Testis (tissue), 3 donors: Measurements from ENCODE around the gene GAREM2. TPM values are rescaled to one million over a fixed set of nuclear protein-coding genes. Genes with fewer than 3 reads are reported as not detected.
"Not testable (repeated sequence)": the region's sequence is repeated elsewhere in the genome, so short reads cannot be mapped to it uniquely, and the experiment has no call there.

Source experiments
- DNase-seq: peaks from one replicate; pipeline ENCODE4 v3.0.0-alpha.2; 2019
- H3K27ac ChIP-seq, 2 donors: fragments of 200-600 bp; sonication (generic); one replicate each; pipeline ENCODE4 v1.5.1; 2019
- H3K27me3 ChIP-seq: fragments of 200-600 bp; sonication (generic); one replicate; pipeline ENCODE4 v1.5.1; 2019
- H3K36me3 ChIP-seq: fragments of 200-600 bp; sonication (generic); one replicate; pipeline ENCODE4 v1.5.1; 2017; ENCODE audit warnings: low read depth; ENCODE audit errors: missing control alignments
- H3K4me1 ChIP-seq: fragments of 200-600 bp; sonication (generic); one replicate; pipeline ENCODE4 v1.5.1; 2019
- H3K4me3 ChIP-seq, 2 donors: fragments of 200-600 bp; sonication (generic); one replicate each; pipeline ENCODE4 v1.5.1; 2017 to 2019
- H3K9me3 ChIP-seq: fragments of 200-600 bp; sonication (generic); one replicate; pipeline ENCODE4 v1.5.1; 2017
- POLR2A ChIP-seq: fragments of 450-650 bp; IDR thresholded peaks from one replicate; pipeline ENCODE4 v1.6.1; 2017; ENCODE audit warnings: antibody characterized with exemption, mild to moderate bottlenecking, moderate library complexity
- WGBS, 2 donors: methylation state at CpG; one replicate each; pipeline ENCODE4 v1.1.5; 2018; 5-methylcytosine and 5-hydroxymethylcytosine counted together
- intact Hi-C: fragments of 100-400 bp; cut with DNase I; formaldehyde crosslinking; loops from one replicate; pipeline ENCODE4 v1.15.1; 2023; ENCODE audit warnings: low total_unique reads
- polyA plus RNA-seq: library from polyadenylated mRNA; stranded (reverse); fragments of 350-450 nt; fragmentation: Illumina TruSeq; extraction: RNeasy Lipid Tissue Mini Kit (QIAGEN cat#74804); gene quantifications from one replicate; pipeline ENCODE4 v1.2.3, GENCODE V29; 2014; ENCODE audit warnings: low read depth, low replicate concordance; ENCODE audit not compliant: insufficient read depth
- total RNA-seq, 2 donors: library from RNA; depleted of rRNA; stranded (reverse); fragments of >200 nt; gene quantifications; one replicate each; pipeline ENCODE4 v1.2.3, GENCODE V29; 2016
- TF ChIP-seq, protein P1 (sequence below), 3 experiments: fragments of 450-650 bp in 2 of 3; fragments of 200-600 bp in 1 of 3; sonication (generic) in 1 of 3; IDR thresholded peaks; one replicate each; pipeline ENCODE4 v1.5.1; 2016 to 2019; ENCODE audit warnings: antibody characterized with exemption in 3 of 3, mild to moderate bottlenecking in 2 of 3, moderate library complexity in 1 of 3

Gene GAREM2
- total and polyA plus RNA-seq, 3 donors from 2014 or later, result 4.6 to 6.8 (median 5.4) TPM

DNA sequence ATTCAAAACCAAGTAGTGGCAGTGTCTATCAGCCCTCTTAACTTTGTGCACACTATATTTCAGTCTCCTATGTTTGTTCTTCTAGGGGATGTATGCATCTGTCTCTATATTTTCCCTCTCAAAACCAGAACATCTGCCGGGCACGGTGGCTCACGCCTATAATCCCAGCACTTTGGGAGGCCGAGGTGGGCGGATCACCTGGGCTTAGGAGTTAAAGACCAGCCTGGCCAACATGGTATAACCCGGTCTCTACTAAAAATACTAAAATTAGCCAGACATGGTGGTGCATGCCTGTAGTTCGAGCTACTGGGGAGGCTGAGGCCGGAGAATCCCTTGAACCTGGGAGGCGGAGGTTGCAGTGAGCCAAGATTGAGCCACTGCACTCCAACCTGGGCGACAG is 9.9 kb upstream of the GAREM2 start:
- Histone ChIP-seq H3K9me3 (no peaks in the 10 kb centered on the region), H3K27me3 (no peaks in the 10 kb centered on the region), H3K36me3 (no peaks in the 10 kb centered on the region), H3K27ac (no peak overlapping the region), H3K4me3 (no peak overlapping the region), H3K4me1 (no peaks in the 10 kb centered on the region)
- no peak for DNase-seq
- TF ChIP-seq, protein P1, sequence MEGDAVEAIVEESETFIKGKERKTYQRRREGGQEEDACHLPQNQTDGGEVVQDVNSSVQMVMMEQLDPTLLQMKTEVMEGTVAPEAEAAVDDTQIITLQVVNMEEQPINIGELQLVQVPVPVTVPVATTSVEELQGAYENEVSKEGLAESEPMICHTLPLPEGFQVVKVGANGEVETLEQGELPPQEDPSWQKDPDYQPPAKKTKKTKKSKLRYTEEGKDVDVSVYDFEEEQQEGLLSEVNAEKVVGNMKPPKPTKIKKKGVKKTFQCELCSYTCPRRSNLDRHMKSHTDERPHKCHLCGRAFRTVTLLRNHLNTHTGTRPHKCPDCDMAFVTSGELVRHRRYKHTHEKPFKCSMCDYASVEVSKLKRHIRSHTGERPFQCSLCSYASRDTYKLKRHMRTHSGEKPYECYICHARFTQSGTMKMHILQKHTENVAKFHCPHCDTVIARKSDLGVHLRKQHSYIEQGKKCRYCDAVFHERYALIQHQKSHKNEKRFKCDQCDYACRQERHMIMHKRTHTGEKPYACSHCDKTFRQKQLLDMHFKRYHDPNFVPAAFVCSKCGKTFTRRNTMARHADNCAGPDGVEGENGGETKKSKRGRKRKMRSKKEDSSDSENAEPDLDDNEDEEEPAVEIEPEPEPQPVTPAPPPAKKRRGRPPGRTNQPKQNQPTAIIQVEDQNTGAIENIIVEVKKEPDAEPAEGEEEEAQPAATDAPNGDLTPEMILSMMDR (IDR thresholded peaks at IDR 0.05), result no peak
- no peak for TF ChIP-seq POLR2A
- intact Hi-C loops, result no loop called here
- 92 to 94% methylated on average over 10 of the region's 10 CpGs for WGBS, 2 donors

DNA sequence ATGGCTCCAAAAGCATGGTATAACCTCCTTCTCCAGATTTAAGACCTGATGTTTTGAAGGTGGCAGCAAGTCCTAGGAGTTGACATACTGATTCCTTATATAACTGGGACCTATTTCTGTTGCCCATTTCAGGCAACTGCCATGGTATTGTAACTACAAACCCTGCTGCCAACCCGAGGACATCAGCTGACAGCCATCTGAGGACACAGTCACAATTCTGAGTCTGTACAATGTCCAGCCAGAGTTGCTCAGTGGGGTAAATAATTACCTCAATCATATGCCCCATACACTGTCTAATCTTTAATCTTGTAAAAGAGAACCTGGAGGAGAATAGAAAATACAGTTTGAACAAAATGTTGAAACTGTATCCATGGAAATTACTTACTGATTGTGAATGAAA is 8.7 kb upstream of the GAREM2 start:
- WGBS, 2 donors, result 61 to 82% methylated on average over 1 of the region's 1 CpG
- Histone ChIP-seq H3K36me3 (no peaks in the 10 kb centered on the region), H3K4me1 (no peaks in the 10 kb centered on the region), H3K9me3 (no peaks in the 10 kb centered on the region), H3K27ac (no peak overlapping the region), H3K4me3 (no peak overlapping the region), H3K27me3 (no peaks in the 10 kb centered on the region)
- DNase-seq, result no peak
- TF ChIP-seq, protein P1 (IDR thresholded peaks at IDR 0.05), result no peak
- no peak for TF ChIP-seq POLR2A
- intact Hi-C loops, result no loop called here

DNA sequence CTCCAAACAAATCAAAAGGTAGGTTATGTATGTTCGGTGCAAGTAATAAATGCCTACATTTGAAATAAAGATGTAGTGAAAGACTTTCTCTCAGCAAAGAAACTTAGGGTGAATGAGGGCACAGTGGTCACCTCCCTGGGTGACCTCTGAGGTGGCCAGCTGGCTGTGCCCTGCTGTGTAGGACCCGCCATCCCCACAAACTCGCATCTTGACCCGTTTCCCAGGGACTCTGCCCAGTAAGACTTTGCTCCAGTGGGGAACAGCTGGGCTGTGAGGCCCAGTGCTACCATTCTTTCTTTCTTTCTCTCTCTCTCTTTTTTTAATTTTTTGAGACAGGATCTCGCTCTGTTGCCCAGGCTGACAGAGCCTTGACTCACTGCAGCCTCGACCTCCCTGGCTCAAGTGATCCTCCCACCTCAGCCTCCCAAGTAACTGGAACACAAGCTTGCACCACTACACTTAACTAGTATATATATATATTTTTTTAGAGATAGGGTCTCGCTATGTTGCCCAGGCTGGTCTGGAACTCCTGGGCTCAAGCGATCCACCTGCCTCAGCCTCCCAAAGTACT is 8.2 kb upstream of the GAREM2 start:
- Histone ChIP-seq H3K4me3 (no peak overlapping the region), H3K4me1 (no peaks in the 10 kb centered on the region), H3K27me3 (no peaks in the 10 kb centered on the region), H3K36me3 (no peaks in the 10 kb centered on the region), H3K9me3 (no peaks in the 10 kb centered on the region), H3K27ac (no peak overlapping the region)
- intact Hi-C loops, result no loop called here
- WGBS, 2 donors, result 89 to 91% methylated on average over 8 of the region's 8 CpGs
- no peak for TF ChIP-seq POLR2A
- TF ChIP-seq, protein P1 (IDR thresholded peaks at IDR 0.05), result no peak
- DNase-seq, result no peak

DNA sequence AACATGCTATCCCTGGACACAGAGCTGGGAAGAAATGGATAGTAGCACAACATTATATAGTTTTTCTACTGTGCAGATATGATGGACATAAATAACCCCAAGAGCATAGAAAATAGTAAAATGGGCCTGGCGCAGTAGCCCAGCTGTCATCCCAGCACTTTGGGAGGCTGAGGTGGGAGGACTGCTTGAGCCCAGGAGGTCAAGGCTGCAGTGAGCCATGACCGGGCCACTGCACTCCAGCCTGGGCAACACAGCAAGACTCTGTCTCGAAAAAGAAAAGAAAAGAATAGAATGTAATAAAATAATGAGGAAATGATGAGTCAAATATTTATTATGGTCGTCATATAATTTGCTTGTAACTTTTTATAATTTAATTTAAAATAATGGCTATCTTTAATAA is 7.5 kb upstream of the GAREM2 start:
- H3K4me1 ChIP-seq, result no peaks in the 10 kb centered on the region
- H3K36me3 ChIP-seq, result no peaks in the 10 kb centered on the region
- WGBS, 2 donors, result 92 to 93% methylated on average over 4 of the region's 4 CpGs
- no peaks in the 10 kb centered on the region for H3K9me3 ChIP-seq
- intact Hi-C loops, result no loop called here
- TF ChIP-seq POLR2A, result no peak
- TF ChIP-seq, protein P1 (IDR thresholded peaks at IDR 0.05), result no peak
- no peak overlapping the region for H3K4me3 ChIP-seq
- no peak for DNase-seq
- H3K27me3 ChIP-seq, result no peaks in the 10 kb centered on the region
- H3K27ac ChIP-seq, result no peak overlapping the region

DNA sequence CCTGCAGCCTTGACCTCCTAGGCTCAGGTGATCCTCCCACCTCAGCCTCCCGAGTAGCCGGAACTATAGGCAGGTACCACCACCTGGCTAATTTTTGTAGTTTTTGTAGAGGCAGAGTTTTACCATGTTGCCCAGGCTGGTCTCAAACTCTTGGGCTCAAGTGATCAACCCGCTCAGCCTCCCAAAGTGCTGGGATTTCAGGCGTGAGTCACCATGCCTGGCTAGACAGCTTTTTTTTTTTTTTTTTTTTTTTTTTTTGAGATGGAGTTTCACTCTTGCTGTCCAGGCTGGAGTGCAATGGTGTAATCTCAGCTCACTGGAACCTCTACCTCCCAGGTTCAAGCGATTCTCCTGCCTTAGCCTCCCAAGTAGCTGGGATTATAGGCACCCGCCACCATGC is 6.3 kb upstream of the GAREM2 start:
- WGBS, 2 donors, result 84 to 92% methylated on average over 6 of the region's 6 CpGs
- intact Hi-C loops, H3K36me3 ChIP-seq, H3K4me1 ChIP-seq, H3K27ac ChIP-seq, H3K27me3 ChIP-seq, DNase-seq, H3K4me3 ChIP-seq, H3K9me3 ChIP-seq: not testable (repeated sequence)
